HG03135 (cell line): ENCODE results near the gene POU5F2.

Experiments used
- ATAC-seq: cut with Tn5 transposase; IDR thresholded peaks from one replicate; pipeline ENCODE4 v1.9.1; 2021; ENCODE audit warnings: mild to moderate bottlenecking, moderate library complexity; ENCODE audit not compliant: unreplicated experiment

POU5F2 gene

GRCh38 chr5:93741136-93741811 is at the start of gene POU5F2:
Gene POU5F2 (minus strand): TSS chr5:93741600. CDS start chr5:93741563, 37 bp downstream.
- no peak for ATAC-seq

- ATAC-seq: no peak
Observed at GRCh38 chr5:93790401-93790800, 49.0 kb upstream of the POU5F2 start.

- ATAC-seq: no peak
Observed at GRCh38 chr5:93789173-93790067, 48.0 kb upstream of the POU5F2 start.

GRCh38 chr5:93787598-93787997 is 46.2 kb upstream of the POU5F2 start:
- no peak for ATAC-seq

DNA sequence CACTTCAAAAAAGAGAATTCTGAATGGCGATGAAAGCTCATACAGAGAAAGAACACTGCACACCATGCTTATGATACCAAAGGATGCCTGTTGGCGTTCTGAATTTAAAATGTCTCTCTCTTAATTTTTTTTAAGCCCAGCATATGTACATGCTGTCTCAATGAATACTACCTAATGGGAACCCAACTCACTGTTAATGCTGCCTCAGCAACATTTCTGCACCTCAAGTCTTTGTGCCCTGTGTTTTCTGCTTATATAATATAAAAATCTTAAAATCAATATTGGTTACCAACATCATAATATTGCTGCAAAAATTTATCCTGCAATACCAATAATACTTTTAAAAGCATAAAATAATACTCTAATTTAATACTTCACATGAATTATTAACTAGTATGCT is 44.1 kb upstream of the POU5F2 start:
- ATAC-seq: no peak

DNA sequence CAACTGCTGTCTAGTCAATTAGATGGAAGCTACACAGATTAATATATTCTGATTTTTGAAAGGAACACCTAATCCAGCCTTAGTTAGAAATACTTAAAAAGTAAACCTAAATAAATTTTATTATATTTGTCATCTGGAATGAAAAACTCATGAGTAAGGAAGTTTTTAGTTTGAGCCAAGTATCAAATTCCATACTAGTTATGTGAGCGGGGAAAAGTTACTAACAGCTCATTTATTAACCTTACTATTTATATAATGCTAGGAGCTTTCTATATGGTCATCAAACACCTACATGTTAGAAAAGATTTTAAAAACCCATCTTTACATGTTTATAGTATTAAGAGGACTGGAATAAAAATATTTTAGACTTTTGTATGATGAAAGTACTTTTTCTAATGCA is 41.6 kb upstream of the POU5F2 start:
- no peak for ATAC-seq

GRCh38 chr5:93777620-93778019 is 36.2 kb upstream of the POU5F2 start:
- ATAC-seq: no peak

GRCh38 chr5:93756372-93756771 is 15.0 kb upstream of the POU5F2 start:
- no peak for ATAC-seq

DNA sequence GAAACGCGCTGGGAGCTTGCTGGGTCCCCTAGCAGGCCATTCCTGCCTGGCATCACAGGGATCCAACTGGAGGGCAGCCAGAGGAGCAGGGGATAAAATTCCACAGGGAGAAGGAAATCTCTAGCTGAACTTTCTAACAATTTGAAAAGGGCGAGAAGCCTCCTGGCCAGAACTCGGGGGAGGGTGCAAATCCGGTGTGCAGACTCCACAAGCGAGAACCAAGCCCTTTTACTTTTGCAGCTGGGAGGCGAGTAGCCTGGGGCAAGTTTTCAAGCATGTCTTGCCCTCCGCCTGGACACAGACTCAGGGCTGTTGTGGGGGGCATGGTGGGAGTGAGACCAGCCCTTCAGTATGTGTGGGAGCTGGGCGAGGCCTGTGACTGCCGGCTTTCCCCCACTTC is 14.3 kb upstream of the POU5F2 start:
- ATAC-seq: no peak

DNA sequence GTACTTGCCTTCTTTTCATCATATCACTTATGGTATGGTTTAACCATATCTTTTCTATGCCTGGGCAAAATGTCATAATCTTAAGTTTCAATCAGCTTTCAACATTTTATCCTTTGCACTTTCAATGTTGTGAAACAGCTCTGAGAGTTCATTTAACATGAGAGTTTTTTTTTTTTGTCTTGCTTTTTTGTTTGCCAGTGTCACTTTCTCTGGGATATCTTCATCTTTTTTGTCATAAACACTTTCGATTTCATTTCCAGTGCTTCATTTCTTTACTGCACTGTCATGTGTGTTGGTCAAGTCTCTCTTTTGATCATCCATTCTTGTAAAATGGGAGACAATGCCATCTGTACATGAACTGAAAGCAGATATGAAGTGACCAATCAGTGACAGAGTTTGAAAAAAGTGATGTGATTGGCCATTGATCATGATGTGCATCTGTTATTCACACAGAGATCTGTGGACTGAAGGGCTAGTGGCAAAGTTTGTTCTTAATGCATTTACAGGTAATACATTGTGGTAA is 7.5 kb upstream of the POU5F2 start:
- ATAC-seq: no peak

- ATAC-seq: no peak
Observed at GRCh38 chr5:93746406-93747056, 5.1 kb upstream of the POU5F2 start.

GRCh38 chr5:93736284-93736683 is 5.1 kb downstream of the POU5F2 start:
- no peak for ATAC-seq

DNA sequence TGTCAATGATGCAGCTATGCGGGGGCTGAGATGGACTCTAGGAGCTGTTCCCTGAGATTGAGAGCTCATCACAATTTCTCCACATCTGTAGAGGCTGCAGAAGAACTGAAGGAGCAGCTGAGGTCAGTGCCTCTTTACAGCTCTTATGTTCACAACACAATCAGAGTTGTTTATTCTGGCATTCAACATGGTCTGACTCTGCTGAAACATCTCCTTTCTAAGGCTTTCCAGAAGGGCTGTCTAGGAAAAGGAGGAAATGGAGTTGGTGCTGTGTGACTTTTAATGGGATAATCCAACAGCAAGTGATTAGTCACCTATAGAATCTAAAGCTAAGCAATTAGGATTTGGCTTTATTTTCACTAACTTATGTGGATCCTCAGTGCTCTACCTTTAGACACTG is 6.0 kb downstream of the POU5F2 start:
- no peak for ATAC-seq

DNA sequence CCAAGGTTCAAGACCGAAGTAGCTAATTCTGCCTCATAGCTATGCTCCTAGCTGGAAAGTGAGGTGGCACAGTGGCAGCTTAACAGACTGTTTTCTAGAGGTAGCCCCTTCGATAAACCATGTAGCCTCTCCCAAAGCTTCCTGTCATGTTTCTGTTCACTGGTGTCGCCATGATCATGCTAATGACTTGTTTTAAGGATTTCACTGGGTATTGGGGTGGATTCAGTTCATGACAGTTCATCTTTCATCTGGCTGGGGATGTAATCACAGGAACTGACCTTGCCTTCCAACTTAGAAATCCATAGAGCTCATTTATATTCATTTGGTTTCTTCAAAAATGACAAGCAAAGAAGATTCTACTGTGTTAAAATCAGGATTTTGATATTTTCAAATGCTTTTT is 9.4 kb downstream of the POU5F2 start:
- no peak for ATAC-seq

DNA sequence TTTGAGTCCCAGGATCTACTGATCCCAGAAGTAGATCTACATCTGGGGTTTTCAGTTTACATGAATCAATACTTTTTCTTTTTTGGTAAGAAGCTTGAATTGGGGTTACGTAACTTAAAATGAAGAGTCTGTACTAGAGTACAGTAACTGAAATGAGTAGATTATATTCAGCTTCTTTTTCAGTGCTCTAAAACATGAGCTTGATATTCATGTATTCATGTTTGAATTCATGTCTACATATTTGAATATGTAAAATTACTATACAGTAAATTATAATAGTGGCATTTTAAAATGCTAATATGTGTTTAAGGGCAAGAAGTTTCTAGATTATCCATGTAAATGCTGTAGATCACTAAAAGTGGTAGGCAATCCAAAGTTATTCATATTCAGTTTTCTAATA is 14.8 kb downstream of the POU5F2 start:
- no peak for ATAC-seq

DNA sequence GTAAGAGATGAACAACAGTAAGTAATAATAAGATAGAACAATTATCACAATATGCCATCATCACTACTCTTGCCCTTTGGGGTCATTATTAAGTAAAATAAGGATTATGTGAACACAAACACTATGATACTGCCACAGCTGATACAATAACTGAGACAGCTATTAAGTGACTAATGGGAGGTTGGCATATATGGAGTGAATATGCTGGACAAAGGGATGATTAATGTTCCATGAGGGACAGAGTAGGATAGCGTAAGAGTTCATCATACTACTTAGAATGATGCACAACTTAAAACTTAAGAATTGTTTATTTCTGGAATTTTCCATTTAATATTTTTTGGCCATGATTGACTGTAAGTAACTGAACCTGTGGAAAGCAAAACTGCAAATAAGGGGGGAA is 16.6 kb downstream of the POU5F2 start:
- no peak for ATAC-seq

DNA sequence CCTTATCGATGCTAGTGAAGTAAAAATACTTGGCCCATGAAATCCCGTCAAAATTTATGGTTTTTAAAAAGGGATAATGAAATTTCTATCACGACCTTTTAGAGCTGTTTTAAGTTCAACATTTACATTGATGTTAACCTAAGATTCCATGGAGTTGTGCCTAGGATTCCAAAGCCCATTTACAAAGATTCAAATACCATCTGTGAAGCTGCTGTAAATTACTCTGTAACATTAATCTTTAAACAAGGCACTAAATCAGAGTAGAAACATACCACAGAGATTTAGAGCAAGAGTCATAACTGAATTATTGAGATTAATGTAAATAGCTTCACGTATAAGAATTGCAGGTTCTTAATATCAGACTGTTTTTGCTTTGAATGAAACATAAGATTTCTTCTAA is 17.7 kb downstream of the POU5F2 start:
- no peak for ATAC-seq

DNA sequence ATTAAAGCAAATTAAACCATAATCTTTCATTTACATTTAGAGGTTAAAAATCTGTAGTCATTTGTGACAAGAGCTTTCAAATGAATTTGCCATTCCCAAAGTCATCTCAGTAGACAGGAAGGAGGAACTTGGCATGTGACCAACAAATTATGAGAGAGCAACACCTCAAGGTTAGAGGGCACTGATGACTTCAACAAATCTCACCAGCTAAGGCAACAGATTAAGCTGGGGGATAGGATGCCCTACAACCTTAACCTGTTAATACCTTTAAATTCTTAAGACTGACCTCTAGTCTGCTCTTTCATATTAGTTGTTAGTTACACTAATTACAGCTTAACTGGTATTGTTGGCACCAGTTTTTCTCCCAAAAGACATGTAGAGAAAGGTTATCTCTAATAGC is 18.4 kb downstream of the POU5F2 start:
- ATAC-seq: no peak

DNA sequence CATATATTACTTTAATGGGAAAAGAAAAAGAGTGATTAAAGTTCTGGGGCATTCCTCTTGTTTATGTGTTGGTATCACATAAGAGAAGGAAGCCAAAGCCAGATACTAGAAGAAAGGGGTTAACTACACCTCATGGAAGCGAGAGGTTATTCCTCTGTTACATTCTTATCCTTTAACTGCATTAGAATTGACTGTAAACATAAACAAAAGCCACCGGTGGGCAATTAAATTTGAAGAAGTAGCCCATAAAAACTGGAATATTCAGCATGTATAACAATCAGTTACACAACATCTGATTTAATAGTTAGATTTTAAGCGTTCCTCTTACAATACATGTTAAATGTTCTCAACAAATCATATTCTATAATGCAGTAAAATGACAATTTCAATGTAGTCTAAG is 18.8 kb downstream of the POU5F2 start:
- ATAC-seq: no peak

- no peak for ATAC-seq
Observed at GRCh38 chr5:93721511-93721910, 19.9 kb downstream of the POU5F2 start.

DNA sequence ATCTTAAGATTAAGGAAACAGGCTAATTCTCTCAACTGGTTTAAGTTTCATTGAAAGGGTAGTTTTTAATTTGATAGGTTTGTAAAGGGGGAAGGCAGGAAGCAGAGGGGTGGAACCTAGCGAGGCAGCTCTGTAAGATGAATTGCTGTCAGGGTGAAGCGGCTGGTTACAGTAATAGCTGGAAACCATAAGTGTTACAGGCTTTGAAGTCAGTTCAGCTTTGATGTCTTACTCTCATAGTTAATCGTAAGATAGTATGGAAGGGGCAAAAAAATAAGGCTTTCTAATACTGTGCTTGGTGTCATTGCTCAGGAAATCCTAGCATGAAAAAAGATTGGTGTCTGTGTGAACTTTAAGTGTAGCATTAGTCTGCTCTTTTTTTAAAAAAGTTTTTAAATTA is 20.3 kb downstream of the POU5F2 start:
- no peak for ATAC-seq

- ATAC-seq: no peak
Observed at GRCh38 chr5:93717162-93717561, 24.2 kb downstream of the POU5F2 start.
